GM23338 (cell line): ENCODE measurements around the gene PIK3C2G. TPM values are rescaled to one million over a fixed set of nuclear protein-coding genes. Genes with fewer than 3 reads are reported as not detected.

Experiments
- ATAC-seq: fragments of 200-7000 bp; cut with Tn5 transposase; 3 replicates; pipeline ENCODE4 v1.9.1; 2020
- DNase-seq: peaks from one replicate; pipeline ENCODE4 v3.0.0-alpha.2; 2015; ENCODE audit warnings: low spot score
- H2AFZ ChIP-seq: fragments of 200-600 bp; sonication (generic); 2 replicates; pipeline ENCODE4 v1.8.0; 2016; ENCODE audit warnings: antibody characterized with exemption, mild to moderate bottlenecking, moderate library complexity
- H3F3A ChIP-seq: fragments of 200-600 bp; sonication (generic); replicated peaks from 2 replicates; pipeline ENCODE4 v1.8.0; 2017; ENCODE audit warnings: antibody characterized with exemption, mixed run types, low read depth
- H3K27ac ChIP-seq: fragments of 200-600 bp; sonication (generic); 2 replicates; pipeline ENCODE4 v1.6.1; 2016; ENCODE audit warnings: low read depth
- H3K27me3 ChIP-seq: fragments of 200-600 bp; sonication (generic); 2 replicates; pipeline ENCODE4 v1.8.0; 2016; ENCODE audit warnings: mild to moderate bottlenecking, mixed run types, moderate library complexity; ENCODE audit not compliant: insufficient read depth
- H3K36me3 ChIP-seq: fragments of 200-600 bp; sonication (generic); 2 replicates; pipeline ENCODE4 v1.8.0; 2016; ENCODE audit warnings: mild to moderate bottlenecking; ENCODE audit not compliant: insufficient read depth
- H3K4me1 ChIP-seq: fragments of 200-600 bp; sonication (generic); 2 replicates; pipeline ENCODE4 v1.8.0; 2016; ENCODE audit warnings: mild to moderate bottlenecking, moderate library complexity; ENCODE audit not compliant: insufficient read depth
- H3K4me2 ChIP-seq: fragments of 200-600 bp; sonication (generic); 2 replicates; pipeline ENCODE4 v1.7.1; 2017; ENCODE audit warnings: mixed run types
- H3K4me3 ChIP-seq: fragments of 200-600 bp; sonication (generic); 2 replicates; pipeline ENCODE4 v1.6.1; 2016; ENCODE audit warnings: mixed run types
- H3K79me2 ChIP-seq: fragments of 200-600 bp; sonication (generic); replicated peaks from 2 replicates; pipeline ENCODE4 v1.8.0; 2017; ENCODE audit warnings: mild to moderate bottlenecking; ENCODE audit not compliant: insufficient read depth
- H3K9me2 ChIP-seq: fragments of 200-600 bp; sonication (generic); 2 replicates; pipeline ENCODE4 v1.8.0; 2017; ENCODE audit not compliant: insufficient read depth
- H4K20me1 ChIP-seq: fragments of 200-600 bp; sonication (generic); replicated peaks from 2 replicates; pipeline ENCODE4 v1.8.0; 2017; ENCODE audit warnings: mild to moderate bottlenecking; ENCODE audit not compliant: insufficient read depth
- H3K27ac Mint-ChIP-seq: 2 replicates; pipeline ENCODE4 v1.8.0; 2020; ENCODE audit warnings: inconsistent platforms, mild to moderate bottlenecking, moderate library complexity, mixed read lengths
- H3K27me3 Mint-ChIP-seq: 3 replicates; pipeline ENCODE4 v1.8.0; 2022; ENCODE audit warnings: low read depth, mild to moderate bottlenecking, moderate library complexity, mixed read lengths, inconsistent platforms; ENCODE audit not compliant: insufficient read depth, poor library complexity
- H3K36me3 Mint-ChIP-seq: 3 replicates; pipeline ENCODE4 v1.8.0; 2021; ENCODE audit warnings: low read depth, mild to moderate bottlenecking, inconsistent platforms, moderate library complexity, mixed read lengths
- H3K4me1 Mint-ChIP-seq: 3 replicates; pipeline ENCODE4 v1.8.0; 2020; ENCODE audit warnings: mild to moderate bottlenecking, inconsistent platforms, mixed read lengths
- H3K4me3 Mint-ChIP-seq: 3 replicates; pipeline ENCODE4 v1.8.0; 2021; ENCODE audit warnings: moderate library complexity, mild to moderate bottlenecking, inconsistent platforms, mixed read lengths
- H3K9me3 Mint-ChIP-seq: 3 replicates; pipeline ENCODE4 v1.8.0; 2020; ENCODE audit warnings: moderate library complexity, mild to moderate bottlenecking, inconsistent platforms, mixed read lengths
- EZH2 ChIP-seq: fragments of 200-600 bp; sonication (generic); IDR thresholded peaks from one replicate; pipeline ENCODE4 v1.8.0; 2017; ENCODE audit warnings: antibody characterized with exemption, mild to moderate bottlenecking, low read depth; ENCODE audit not compliant: unreplicated experiment
- EZH2phosphoT487 ChIP-seq: fragments of 200-600 bp; sonication (generic); IDR thresholded peaks from one replicate; pipeline ENCODE4 v1.8.1; 2018; ENCODE audit warnings: antibody characterized with exemption; ENCODE audit not compliant: unreplicated experiment
- JUNB ChIP-seq: IDR thresholded peaks from one replicate; pipeline ENCODE4 v1.6.1; 2016; ENCODE audit warnings: antibody characterized with exemption; ENCODE audit not compliant: unreplicated experiment
- NANOG ChIP-seq: IDR thresholded peaks from 2 replicates; pipeline ENCODE4 v1.6.1; 2016; ENCODE audit warnings: antibody characterized with exemption, borderline replicate concordance
- POLR2AphosphoS5 ChIP-seq: IDR thresholded peaks from 2 replicates; pipeline ENCODE4 v1.6.1; 2016; ENCODE audit warnings: antibody characterized with exemption, low read depth
- STAT1 ChIP-seq: IDR thresholded peaks from one replicate; pipeline ENCODE4 v1.6.1; 2016; ENCODE audit warnings: antibody characterized with exemption; ENCODE audit not compliant: unreplicated experiment
- ZNF114 ChIP-seq: fragments of 250-450 bp; sonication (Bioruptor Pico); IDR thresholded peaks from 2 replicates; pipeline ENCODE4 v1.5.0; 2020; ENCODE audit warnings: mild to moderate bottlenecking, moderate library complexity
- polyA plus RNA-seq: library from polyadenylated mRNA; unstranded; fragments of >200 nt; fragmentation: Nextera tagmentation; extraction: Ambion mirVana; gene quantifications from 2 replicates; pipeline ENCODE4 v1.2.1, GENCODE V29; 2016
- total RNA-seq: library from RNA; depleted of rRNA; stranded (reverse); fragments of >200 nt; shearing (Covaris generic); gene quantifications from 2 replicates; pipeline ENCODE4 v1.2.3, GENCODE V29; 2014
- TF ChIP-seq, protein P1 (sequence below), 2 experiments: fragments of 200-600 bp in 1 of 2; sonication (generic) in 1 of 2; conservative IDR thresholded peaks; 2 replicates each; pipeline versions ENCODE4 v1.5.1 to v1.6.1; 2016 to 2017; ENCODE audit warnings: antibody characterized with exemption in 2 of 2, low read depth in 2 of 2, mild to moderate bottlenecking in 2 of 2, moderate library complexity in 1 of 2
- TF ChIP-seq, protein P2 (sequence below): fragments of 250-450 bp; sonication (Bioruptor Pico); IDR thresholded peaks from 2 replicates; pipeline ENCODE4 v1.5.0; 2020; ENCODE audit warnings: mild to moderate bottlenecking, moderate library complexity

Gene PIK3C2G
- total and polyA plus RNA-seq, 2 experiments from 2014 or later: not detected

DNA sequence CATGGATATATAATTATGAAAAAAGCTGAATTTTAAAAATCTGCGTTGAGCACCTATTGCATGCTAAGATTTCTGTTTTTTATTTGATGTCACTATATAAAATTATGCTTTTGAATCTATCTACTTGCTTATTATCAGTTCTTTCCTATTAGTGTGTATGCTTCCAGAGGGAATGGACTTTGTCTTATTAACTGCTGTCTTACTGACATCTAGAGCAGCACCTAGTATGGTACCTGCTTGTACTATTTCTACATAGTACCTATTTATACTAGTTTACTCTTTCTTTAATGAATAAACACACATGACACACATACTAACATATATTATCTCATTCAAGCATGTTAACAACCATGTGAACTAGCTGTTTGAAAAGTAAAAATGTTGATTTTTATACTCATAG is 38.6 kb upstream of the PIK3C2G start:
- Mint-ChIP-seq H3K36me3 (peaks cover 3% of the 10 kb centered on the region; the same call in 1 of the 3 replicates), H3K9me3 (no peaks in the 10 kb centered on the region; the same call in 2 of the 3 replicates), H3K4me3 (no peak overlapping the region), H3K4me1 (peaks cover 12% of the 10 kb centered on the region), H3K27ac (no peak overlapping the region), H3K27me3 (no peaks in the 10 kb centered on the region)
- no peak for DNase-seq
- Histone ChIP-seq H3K9me2 (no peaks in the 10 kb centered on the region), H3K27me3 (no peaks in the 10 kb centered on the region), H3K36me3 (no peaks in the 10 kb centered on the region), H3K4me2 (no peak overlapping the region), H3K4me1 (peaks cover 4% of the 10 kb centered on the region; the same call in 1 of the 2 replicates), H3K4me3 (no peak overlapping the region), H2AFZ (no peak overlapping the region), H3F3A (no peaks in the 10 kb centered on the region), H4K20me1 (no peaks in the 10 kb centered on the region), H3K27ac (no peak overlapping the region), H3K79me2 (no peaks in the 10 kb centered on the region)
- no peak for ATAC-seq
- TF ChIP-seq POLR2AphosphoS5 (no peak), EZH2 (no peak), NANOG (no peak), EZH2phosphoT487 (no peak), STAT1 (no peak)
- TF ChIP-seq, protein P1, sequence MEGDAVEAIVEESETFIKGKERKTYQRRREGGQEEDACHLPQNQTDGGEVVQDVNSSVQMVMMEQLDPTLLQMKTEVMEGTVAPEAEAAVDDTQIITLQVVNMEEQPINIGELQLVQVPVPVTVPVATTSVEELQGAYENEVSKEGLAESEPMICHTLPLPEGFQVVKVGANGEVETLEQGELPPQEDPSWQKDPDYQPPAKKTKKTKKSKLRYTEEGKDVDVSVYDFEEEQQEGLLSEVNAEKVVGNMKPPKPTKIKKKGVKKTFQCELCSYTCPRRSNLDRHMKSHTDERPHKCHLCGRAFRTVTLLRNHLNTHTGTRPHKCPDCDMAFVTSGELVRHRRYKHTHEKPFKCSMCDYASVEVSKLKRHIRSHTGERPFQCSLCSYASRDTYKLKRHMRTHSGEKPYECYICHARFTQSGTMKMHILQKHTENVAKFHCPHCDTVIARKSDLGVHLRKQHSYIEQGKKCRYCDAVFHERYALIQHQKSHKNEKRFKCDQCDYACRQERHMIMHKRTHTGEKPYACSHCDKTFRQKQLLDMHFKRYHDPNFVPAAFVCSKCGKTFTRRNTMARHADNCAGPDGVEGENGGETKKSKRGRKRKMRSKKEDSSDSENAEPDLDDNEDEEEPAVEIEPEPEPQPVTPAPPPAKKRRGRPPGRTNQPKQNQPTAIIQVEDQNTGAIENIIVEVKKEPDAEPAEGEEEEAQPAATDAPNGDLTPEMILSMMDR (conservative IDR thresholded peaks at IDR 0.05; ENCODE audit: low read depth in 2 of 2): no peak

DNA sequence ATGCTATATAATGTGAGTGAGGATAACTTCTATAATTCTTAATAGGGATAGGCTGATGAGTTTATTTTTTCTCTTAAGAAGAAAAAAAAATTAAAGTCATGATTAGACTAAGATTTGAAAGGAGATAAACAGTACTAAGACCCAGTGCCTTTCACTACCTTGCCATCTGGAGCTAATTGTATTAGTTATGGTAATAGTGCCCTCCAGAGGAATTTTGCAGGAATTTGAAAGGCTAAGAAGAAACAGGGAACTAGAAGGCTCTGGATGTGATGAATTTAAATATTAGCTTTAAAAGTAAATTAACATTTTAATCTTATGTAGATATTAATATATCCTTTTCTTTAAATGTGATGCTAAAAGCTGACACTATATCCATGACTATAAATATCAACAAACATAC is 36.6 kb upstream of the PIK3C2G start:
- H3K36me3 ChIP-seq: no peaks in the 10 kb centered on the region
- H3K79me2 ChIP-seq: no peaks in the 10 kb centered on the region
- peaks cover 4% of the 10 kb centered on the region; the same call in 1 of the 2 replicates for H3K4me1 ChIP-seq
- H3K4me2 ChIP-seq: no peak overlapping the region
- Mint-ChIP-seq H3K36me3 (peaks cover 3% of the 10 kb centered on the region; the same call in 1 of the 3 replicates), H3K4me1 (peaks cover 7% of the 10 kb centered on the region), H3K9me3 (no peaks in the 10 kb centered on the region; the same call in 2 of the 3 replicates), H3K4me3 (no peak overlapping the region), H3K27ac (no peak overlapping the region), H3K27me3 (no peaks in the 10 kb centered on the region)
- no peak for TF ChIP-seq POLR2AphosphoS5
- TF ChIP-seq, protein P2, sequence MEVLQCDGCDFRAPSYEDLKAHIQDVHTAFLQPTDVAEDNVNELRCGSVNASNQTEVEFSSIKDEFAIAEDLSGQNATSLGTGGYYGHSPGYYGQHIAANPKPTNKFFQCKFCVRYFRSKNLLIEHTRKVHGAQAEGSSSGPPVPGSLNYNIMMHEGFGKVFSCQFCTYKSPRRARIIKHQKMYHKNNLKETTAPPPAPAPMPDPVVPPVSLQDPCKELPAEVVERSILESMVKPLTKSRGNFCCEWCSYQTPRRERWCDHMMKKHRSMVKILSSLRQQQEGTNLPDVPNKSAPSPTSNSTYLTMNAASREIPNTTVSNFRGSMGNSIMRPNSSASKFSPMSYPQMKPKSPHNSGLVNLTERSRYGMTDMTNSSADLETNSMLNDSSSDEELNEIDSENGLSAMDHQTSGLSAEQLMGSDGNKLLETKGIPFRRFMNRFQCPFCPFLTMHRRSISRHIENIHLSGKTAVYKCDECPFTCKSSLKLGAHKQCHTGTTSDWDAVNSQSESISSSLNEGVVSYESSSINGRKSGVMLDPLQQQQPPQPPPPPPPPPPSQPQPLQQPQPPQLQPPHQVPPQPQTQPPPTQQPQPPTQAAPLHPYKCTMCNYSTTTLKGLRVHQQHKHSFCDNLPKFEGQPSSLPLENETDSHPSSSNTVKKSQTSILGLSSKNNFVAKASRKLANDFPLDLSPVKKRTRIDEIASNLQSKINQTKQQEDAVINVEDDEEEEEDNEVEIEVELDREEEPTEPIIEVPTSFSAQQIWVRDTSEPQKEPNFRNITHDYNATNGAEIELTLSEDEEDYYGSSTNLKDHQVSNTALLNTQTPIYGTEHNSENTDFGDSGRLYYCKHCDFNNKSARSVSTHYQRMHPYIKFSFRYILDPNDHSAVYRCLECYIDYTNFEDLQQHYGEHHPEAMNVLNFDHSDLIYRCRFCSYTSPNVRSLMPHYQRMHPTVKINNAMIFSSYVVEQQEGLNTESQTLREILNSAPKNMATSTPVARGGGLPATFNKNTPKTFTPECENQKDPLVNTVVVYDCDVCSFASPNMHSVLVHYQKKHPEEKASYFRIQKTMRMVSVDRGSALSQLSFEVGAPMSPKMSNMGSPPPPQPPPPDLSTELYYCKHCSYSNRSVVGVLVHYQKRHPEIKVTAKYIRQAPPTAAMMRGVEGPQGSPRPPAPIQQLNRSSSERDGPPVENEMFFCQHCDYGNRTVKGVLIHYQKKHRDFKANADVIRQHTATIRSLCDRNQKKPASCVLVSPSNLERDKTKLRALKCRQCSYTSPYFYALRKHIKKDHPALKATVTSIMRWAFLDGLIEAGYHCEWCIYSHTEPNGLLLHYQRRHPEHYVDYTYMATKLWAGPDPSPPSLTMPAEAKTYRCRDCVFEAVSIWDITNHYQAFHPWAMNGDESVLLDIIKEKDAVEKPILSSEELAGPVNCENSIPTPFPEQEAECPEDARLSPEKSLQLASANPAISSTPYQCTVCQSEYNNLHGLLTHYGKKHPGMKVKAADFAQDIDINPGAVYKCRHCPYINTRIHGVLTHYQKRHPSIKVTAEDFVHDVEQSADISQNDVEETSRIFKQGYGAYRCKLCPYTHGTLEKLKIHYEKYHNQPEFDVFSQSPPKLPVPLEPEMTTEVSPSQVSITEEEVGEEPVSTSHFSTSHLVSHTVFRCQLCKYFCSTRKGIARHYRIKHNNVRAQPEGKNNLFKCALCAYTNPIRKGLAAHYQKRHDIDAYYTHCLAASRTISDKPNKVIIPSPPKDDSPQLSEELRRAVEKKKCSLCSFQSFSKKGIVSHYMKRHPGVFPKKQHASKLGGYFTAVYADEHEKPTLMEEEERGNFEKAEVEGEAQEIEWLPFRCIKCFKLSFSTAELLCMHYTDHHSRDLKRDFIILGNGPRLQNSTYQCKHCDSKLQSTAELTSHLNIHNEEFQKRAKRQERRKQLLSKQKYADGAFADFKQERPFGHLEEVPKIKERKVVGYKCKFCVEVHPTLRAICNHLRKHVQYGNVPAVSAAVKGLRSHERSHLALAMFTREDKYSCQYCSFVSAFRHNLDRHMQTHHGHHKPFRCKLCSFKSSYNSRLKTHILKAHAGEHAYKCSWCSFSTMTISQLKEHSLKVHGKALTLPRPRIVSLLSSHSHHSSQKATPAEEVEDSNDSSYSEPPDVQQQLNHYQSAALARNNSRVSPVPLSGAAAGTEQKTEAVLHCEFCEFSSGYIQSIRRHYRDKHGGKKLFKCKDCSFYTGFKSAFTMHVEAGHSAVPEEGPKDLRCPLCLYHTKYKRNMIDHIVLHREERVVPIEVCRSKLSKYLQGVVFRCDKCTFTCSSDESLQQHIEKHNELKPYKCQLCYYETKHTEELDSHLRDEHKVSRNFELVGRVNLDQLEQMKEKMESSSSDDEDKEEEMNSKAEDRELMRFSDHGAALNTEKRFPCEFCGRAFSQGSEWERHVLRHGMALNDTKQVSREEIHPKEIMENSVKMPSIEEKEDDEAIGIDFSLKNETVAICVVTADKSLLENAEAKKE (CRISPR knock-in tag): no peak
- no peak for TF ChIP-seq EZH2phosphoT487
- no peak for TF ChIP-seq STAT1
- TF ChIP-seq JUNB: no peak
- TF ChIP-seq ZNF114 (CRISPR knock-in tag): no peak
- TF ChIP-seq, protein P1 (conservative IDR thresholded peaks at IDR 0.05; ENCODE audit: low read depth in 2 of 2): peak; percentile 66 to 67
- no peaks in the 10 kb centered on the region for H3K9me2 ChIP-seq
- no peaks in the 10 kb centered on the region for H3F3A ChIP-seq
- H2AFZ ChIP-seq: no peak overlapping the region
- no peaks in the 10 kb centered on the region for H4K20me1 ChIP-seq
- DNase-seq (peak; percentile 73), ATAC-seq (peak; percentile 82)
- H3K27ac ChIP-seq: no peak overlapping the region
- no peak overlapping the region for H3K4me3 ChIP-seq
- no peaks in the 10 kb centered on the region for H3K27me3 ChIP-seq
